Measurements from ENCODE around the gene DROSHA.

GRCh38 chr5:31492869-31493268, 39.0 kb downstream of the DROSHA start:
- TF ChIP-seq CTCF (IDR thresholded peaks at IDR 0.05) (no peak), POLR2A (IDR thresholded peaks at IDR 0.05) (no peak)
